Measurements from ENCODE around the gene NGF.

DNA sequence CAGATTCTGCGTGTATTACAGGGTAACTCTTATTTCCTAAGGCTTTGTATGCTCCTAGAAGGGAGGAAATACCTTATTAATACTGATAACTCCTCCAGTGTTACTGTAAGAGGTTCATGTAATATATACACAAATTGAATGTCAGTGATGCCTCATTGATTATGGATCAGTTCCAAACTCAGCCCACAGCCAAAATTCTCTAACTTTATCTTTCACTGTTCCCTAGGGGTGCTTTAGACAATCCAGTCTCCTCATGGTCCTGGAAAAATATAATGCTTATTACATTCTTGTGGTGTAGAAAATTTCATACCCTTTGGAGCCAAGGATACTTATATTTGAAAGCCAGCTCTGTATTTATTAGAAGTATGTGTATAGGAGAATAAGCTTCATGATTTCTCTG is 73.0 kb downstream of the NGF start:
- TF ChIP-seq, protein P1, sequence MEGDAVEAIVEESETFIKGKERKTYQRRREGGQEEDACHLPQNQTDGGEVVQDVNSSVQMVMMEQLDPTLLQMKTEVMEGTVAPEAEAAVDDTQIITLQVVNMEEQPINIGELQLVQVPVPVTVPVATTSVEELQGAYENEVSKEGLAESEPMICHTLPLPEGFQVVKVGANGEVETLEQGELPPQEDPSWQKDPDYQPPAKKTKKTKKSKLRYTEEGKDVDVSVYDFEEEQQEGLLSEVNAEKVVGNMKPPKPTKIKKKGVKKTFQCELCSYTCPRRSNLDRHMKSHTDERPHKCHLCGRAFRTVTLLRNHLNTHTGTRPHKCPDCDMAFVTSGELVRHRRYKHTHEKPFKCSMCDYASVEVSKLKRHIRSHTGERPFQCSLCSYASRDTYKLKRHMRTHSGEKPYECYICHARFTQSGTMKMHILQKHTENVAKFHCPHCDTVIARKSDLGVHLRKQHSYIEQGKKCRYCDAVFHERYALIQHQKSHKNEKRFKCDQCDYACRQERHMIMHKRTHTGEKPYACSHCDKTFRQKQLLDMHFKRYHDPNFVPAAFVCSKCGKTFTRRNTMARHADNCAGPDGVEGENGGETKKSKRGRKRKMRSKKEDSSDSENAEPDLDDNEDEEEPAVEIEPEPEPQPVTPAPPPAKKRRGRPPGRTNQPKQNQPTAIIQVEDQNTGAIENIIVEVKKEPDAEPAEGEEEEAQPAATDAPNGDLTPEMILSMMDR (conservative IDR thresholded peaks at IDR 0.05; ENCODE audit: low read depth, low read length), result no peak
- TF ChIP-seq EZH2 (IDR thresholded peaks at IDR 0.05; ENCODE audit: borderline replicate concordance, low read depth, low read length, poor library complexity, severe bottlenecking), result no peak

Data from A673 (cell line).